K562 (cell line): ENCODE data around the gene SRPK1.

Experiments used
- ATF6 ChIP-seq: sonication (generic); formaldehyde crosslinking; IDR thresholded peaks from 2 replicates; pipeline ENCODE4 v1.4.0; 2020; ENCODE audit warnings: mild to moderate bottlenecking, missing genetic modification reagents
- CTCF ChIP-seq, 3 experiments: IDR thresholded peaks in 2 of 3; conservative IDR thresholded peaks in 1 of 3; 2 replicates each; pipeline ENCODE4 v1.5.1; 2011 to 2012; ENCODE audit warnings: low read length in 3 of 3, mild to moderate bottlenecking in 3 of 3, control low read depth in 2 of 3, improper control_type of control experiment in 1 of 3, inconsistent platforms in 1 of 3, low read depth in 1 of 3, mixed read lengths in 1 of 3, moderate library complexity in 1 of 3; ENCODE audit not compliant: insufficient read depth in 2 of 3
- DACH1 ChIP-seq: fragments of 450-650 bp; IDR thresholded peaks from 2 replicates; pipeline ENCODE4 v1.6.1; 2018; ENCODE audit not compliant: partially characterized antibody
- MXI1 ChIP-seq: IDR thresholded peaks from 2 replicates; pipeline ENCODE4 v1.6.1; 2011; ENCODE audit warnings: low read depth, mild to moderate bottlenecking, improper control_type of control experiment, low read length
- PCBP2 ChIP-seq: fragments of 200-400 bp; formaldehyde crosslinking; IDR thresholded peaks from 2 replicates; pipeline ENCODE4 v1.6.1; 2018; ENCODE audit warnings: low read length, low read depth, mild to moderate bottlenecking, moderate library complexity; ENCODE audit not compliant: poor library complexity, severe bottlenecking
- SMC3 ChIP-seq: conservative IDR thresholded peaks from 2 replicates; pipeline ENCODE4 v1.6.1; 2011; ENCODE audit warnings: low read depth, low read length, improper control_type of control experiment; ENCODE audit not compliant: insufficient read depth
- ZFP91 ChIP-seq: sonication (generic); formaldehyde crosslinking; IDR thresholded peaks from 2 replicates; pipeline ENCODE4 v1.8.0; 2022; ENCODE audit warnings: mild to moderate bottlenecking, missing genetic modification reagents
- ZNF165 ChIP-seq: fragments of 250-450 bp; sonication (Bioruptor Pico); IDR thresholded peaks from 2 replicates; pipeline ENCODE4 v1.4.0; 2020; ENCODE audit warnings: borderline replicate concordance
- ZNF644 ChIP-seq: fragments of 200-800 bp; sonication (Bioruptor generic); IDR thresholded peaks from 2 replicates; pipeline ENCODE4 v1.6.1; 2016; ENCODE audit warnings: low read depth, missing genetic modification characterization, missing compliant biosample characterization

- TF ChIP-seq ZNF644 (tag), result no peak
- no peak for TF ChIP-seq DACH1
- no peak for TF ChIP-seq ZNF165
- TF ChIP-seq CTCF (IDR thresholded peaks at IDR 0.05 in 2 of 3, conservative IDR thresholded peaks at IDR 0.05 in 1 of 3; ENCODE audit: insufficient read depth in 2 of 3, low read depth in 1 of 3, low read length in 3 of 3), result no peak
- TF ChIP-seq ZFP91, result no peak
- TF ChIP-seq SMC3, result no peak
- no peak for TF ChIP-seq PCBP2
- no peak for TF ChIP-seq MXI1
- no peak for TF ChIP-seq ATF6 (CRISPR knock-in tag)
These were observed 91.6 kb downstream of the SRPK1 start for GRCh38 chr6:35829306-35829705.
